GM12872 (cell line): ENCODE data around the gene DDX42.

Source experiments
- TF ChIP-seq, protein P1 (sequence below): IDR thresholded peaks from 3 replicates; pipeline ENCODE4 v1.5.1; 2011; ENCODE audit warnings: low read depth, mild to moderate bottlenecking, low read length, moderate library complexity; ENCODE audit not compliant: insufficient read depth

The DDX42 gene

DNA sequence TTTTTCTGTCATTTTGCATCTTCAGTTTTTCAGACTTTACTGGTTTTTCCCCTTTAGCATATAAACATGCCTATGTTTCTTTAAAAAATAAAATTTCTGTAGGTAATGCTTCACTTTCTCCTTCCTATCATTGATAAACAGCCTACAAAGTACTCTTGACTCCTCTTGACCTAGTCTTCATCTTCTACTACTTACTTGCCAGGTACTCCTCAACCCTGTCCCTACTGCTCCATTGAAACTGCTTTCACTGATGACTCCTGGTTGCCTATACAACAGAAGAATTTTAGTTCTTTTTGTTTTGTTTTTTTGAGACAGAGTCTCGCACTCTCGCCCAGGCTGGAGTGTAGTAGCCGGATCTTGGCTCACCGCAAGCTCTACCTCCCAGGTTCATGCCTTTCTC is 7.0 kb downstream of the DDX42 start:
- TF ChIP-seq, protein P1, sequence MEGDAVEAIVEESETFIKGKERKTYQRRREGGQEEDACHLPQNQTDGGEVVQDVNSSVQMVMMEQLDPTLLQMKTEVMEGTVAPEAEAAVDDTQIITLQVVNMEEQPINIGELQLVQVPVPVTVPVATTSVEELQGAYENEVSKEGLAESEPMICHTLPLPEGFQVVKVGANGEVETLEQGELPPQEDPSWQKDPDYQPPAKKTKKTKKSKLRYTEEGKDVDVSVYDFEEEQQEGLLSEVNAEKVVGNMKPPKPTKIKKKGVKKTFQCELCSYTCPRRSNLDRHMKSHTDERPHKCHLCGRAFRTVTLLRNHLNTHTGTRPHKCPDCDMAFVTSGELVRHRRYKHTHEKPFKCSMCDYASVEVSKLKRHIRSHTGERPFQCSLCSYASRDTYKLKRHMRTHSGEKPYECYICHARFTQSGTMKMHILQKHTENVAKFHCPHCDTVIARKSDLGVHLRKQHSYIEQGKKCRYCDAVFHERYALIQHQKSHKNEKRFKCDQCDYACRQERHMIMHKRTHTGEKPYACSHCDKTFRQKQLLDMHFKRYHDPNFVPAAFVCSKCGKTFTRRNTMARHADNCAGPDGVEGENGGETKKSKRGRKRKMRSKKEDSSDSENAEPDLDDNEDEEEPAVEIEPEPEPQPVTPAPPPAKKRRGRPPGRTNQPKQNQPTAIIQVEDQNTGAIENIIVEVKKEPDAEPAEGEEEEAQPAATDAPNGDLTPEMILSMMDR = no peak

DNA sequence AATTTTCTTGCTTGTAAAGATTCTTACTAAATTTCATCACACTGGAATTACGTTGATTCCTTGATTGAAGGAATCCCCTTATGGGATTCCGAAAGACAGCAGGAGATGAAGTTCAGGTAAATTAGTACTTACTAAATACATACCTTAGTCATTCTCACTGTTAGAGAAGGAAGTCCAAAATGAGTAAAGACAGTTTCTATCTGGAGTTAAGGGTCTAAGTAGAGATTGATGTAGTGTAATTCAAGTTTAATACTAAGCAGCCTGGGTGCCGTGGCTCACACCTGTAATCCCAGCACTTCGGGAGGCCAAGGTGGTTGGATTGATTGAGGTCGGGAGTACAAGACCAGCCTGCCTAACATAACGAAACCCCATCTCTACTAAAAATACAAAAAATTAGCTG is 9.6 kb downstream of the DDX42 start:
- TF ChIP-seq, protein P1 = no peak

DNA sequence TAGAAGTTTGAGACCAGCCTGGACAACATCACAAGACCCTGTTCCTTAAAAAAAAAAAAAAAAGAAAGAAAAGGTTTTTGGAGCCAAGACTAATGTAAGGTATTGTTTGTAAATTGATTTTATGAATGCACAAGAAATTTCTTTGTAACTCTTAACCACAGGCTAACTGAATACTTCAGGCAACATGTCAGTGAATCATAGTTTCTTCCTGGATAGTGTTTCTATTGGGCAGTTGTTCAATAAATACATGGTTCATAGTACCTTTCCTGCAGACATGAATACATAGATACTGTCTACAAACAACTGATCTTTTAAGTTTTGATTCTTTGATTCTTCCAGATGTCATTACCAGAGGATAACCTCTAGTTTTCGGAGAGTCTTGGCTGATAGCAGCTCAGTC is 11.6 kb downstream of the DDX42 start:
- TF ChIP-seq, protein P1 = no peak

DNA sequence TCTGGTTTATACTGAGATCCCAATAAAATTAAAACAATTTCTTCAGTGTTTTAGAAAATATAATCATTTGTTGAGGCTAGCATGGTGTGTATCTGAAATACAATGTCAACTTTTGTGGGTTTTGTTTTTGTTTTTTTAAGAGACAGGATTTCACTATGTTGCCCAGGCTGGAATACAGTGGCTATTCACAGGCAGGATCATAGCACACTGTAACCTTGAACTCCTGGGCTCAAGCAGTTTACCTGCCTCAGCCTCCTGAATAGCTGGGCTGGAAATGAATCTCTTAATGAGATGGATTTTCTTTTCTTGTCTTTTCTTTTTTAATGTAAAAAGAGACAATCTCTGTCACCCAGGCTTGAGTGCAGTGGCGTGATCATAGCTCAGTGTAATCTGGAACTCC is 12.1 kb downstream of the DDX42 start:
- TF ChIP-seq, protein P1 = no peak

DNA sequence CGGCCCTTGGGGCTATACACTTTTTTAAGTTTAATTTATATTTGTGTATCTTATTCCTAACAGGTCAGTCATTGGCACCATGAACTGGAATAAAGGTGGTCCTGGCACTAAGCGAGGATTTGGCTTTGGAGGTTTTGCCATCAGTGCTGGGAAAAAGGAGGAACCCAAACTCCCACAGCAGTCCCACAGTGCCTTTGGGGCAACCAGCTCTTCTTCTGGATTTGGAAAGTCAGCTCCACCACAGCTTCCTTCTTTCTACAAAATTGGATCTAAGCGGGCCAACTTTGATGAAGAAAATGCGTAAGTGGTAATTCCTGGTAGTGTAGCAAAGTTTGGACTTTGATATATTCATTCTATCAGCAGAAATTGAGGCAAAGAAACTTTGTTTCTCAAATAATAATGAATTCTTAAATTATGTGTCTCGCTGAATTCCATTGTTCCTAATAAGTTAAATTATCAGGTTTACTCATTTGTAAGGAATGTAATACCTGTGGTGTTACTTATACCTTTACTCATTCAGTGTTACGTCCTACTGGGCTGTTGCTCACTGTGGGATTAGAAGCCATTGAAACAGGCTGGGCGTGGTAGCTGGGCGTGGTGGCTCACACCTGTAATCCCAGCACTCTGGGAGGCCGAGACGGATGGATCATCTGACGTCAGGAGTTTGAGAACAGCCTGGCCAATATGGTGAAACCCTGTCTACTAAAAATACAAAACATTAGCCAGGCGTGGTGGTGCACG is 13.2 kb downstream of the DDX42 start:
- TF ChIP-seq, protein P1 = no peak

DNA sequence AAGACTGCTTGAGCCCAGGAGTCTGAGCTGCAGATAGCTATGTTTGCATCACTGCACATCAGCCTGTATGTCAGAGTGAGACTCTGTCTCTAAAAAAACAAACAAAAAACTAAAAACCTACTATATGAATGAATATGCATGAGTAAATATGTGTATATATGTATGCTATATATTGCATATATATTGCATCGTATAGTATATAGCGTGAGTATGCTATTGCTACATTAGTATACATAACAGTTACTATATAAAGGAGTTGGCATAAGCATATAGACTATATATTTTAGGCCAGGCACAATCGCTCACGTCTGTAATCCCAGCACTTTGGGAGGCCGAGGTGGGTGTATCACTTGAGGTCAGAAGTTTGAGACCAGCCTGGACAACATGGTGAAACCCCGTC is 16.1 kb downstream of the DDX42 start:
- TF ChIP-seq, protein P1 = no peak

DNA sequence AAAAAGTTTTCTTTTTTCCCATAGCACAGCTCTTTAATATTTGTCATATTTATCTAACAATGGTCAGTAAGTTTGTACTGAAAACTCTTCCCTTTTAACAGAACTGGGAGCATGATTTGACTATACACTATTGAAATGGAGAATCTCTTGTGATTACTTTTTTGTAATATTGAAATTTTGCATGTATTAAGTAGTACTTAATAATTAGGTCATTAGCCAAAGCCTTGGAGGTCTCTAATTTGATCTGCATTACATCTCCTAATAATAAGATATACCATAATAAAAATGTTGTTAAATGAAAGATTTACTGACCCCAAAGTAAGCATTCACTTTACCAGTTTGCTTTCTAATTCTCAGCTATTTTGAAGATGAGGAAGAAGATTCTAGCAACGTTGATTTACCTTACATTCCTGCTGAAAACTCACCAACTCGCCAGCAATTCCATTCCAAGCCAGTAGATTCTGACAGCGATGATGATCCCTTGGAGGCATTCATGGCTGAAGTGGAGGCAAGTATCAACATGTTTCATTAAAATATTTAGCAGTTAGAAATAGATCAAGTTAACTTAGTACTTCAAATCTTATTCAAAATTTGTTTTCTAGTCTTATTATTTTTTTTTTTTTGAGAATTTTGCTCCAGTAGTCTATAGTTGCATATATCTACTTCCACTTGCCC is 18.2 kb downstream of the DDX42 start:
- TF ChIP-seq, protein P1 = no peak
